Measurements from ENCODE around the gene PEMT. TPM values are rescaled to one million over a fixed set of nuclear protein-coding genes. Genes with fewer than 3 reads are reported as not detected.

Gene PEMT
- total and polyA plus RNA-seq, 2 of the 8 experiments (the other 6 are each of a cell fraction or from before 2014, with no cell fraction given), result 42.0 to 118 TPM

- no peak for TF ChIP-seq SIN3A (conservative IDR thresholded peaks at IDR 0.05 in 1 of 2, IDR thresholded peaks at IDR 0.05 in 1 of 2; ENCODE audit: low read depth in 1 of 2, low read length in 2 of 2)
- no peak for TF ChIP-seq CTBP2 (IDR thresholded peaks at IDR 0.05; ENCODE audit: borderline replicate concordance, insufficient read depth, insufficient read length, low read length)
- TF ChIP-seq HDAC6 (IDR thresholded peaks at IDR 0.05; ENCODE audit: low read depth, low read length), result no peak
- TF ChIP-seq CHD1 (IDR thresholded peaks at IDR 0.05; ENCODE audit: low read depth, low read length), result no peak
Measured at GRCh38 chr17:17587614-17588337, 3.7 kb downstream of the PEMT start (continued).

All from H1 (cell line).